ENCODE results near the gene RASGEF1C.

The RASGEF1C gene

DNA sequence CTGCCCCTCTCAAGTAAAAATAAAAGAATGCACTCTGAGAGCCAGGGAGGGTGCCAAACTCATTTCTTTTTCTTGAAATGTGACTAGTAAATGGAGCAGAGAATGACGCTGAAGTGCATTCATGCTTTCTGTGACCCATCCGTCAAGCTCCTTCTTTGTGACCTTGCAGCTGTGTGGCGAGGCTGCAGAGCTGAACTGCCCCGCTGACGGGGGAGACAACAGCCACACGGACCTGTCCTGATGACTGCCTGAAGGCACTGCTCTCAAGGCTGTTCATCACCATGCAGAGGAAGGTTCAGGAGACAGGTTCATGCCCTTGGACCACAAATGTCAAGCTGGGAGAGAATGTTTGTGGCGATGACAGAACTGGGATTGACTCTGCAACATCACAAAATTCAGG is 21.0 kb upstream of the RASGEF1C start:
- Histone ChIP-seq H3K27me3 (ENCODE audit: insufficient read depth, poor library complexity, severe bottlenecking) (no peaks in the 10 kb centered on the region), H3K27ac (replicated peaks) (no peak overlapping the region), H3K4me3 (replicated peaks; ENCODE audit: insufficient read depth, low read length) (no peak overlapping the region)
- no peak for DNase-seq (ENCODE audit: low read depth in 1 of 2, low spot score in 1 of 2)
- TF ChIP-seq, protein P1, sequence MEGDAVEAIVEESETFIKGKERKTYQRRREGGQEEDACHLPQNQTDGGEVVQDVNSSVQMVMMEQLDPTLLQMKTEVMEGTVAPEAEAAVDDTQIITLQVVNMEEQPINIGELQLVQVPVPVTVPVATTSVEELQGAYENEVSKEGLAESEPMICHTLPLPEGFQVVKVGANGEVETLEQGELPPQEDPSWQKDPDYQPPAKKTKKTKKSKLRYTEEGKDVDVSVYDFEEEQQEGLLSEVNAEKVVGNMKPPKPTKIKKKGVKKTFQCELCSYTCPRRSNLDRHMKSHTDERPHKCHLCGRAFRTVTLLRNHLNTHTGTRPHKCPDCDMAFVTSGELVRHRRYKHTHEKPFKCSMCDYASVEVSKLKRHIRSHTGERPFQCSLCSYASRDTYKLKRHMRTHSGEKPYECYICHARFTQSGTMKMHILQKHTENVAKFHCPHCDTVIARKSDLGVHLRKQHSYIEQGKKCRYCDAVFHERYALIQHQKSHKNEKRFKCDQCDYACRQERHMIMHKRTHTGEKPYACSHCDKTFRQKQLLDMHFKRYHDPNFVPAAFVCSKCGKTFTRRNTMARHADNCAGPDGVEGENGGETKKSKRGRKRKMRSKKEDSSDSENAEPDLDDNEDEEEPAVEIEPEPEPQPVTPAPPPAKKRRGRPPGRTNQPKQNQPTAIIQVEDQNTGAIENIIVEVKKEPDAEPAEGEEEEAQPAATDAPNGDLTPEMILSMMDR (IDR thresholded peaks at IDR 0.05; ENCODE audit: insufficient read depth, low read length), result no peak
- TF ChIP-seq POLR2AphosphoS5 (IDR thresholded peaks at IDR 0.05; ENCODE audit: low read depth) (no peak), GABPA (IDR thresholded peaks at IDR 0.05; ENCODE audit: low read depth) (no peak)
- TF ChIP-seq, protein P2, sequence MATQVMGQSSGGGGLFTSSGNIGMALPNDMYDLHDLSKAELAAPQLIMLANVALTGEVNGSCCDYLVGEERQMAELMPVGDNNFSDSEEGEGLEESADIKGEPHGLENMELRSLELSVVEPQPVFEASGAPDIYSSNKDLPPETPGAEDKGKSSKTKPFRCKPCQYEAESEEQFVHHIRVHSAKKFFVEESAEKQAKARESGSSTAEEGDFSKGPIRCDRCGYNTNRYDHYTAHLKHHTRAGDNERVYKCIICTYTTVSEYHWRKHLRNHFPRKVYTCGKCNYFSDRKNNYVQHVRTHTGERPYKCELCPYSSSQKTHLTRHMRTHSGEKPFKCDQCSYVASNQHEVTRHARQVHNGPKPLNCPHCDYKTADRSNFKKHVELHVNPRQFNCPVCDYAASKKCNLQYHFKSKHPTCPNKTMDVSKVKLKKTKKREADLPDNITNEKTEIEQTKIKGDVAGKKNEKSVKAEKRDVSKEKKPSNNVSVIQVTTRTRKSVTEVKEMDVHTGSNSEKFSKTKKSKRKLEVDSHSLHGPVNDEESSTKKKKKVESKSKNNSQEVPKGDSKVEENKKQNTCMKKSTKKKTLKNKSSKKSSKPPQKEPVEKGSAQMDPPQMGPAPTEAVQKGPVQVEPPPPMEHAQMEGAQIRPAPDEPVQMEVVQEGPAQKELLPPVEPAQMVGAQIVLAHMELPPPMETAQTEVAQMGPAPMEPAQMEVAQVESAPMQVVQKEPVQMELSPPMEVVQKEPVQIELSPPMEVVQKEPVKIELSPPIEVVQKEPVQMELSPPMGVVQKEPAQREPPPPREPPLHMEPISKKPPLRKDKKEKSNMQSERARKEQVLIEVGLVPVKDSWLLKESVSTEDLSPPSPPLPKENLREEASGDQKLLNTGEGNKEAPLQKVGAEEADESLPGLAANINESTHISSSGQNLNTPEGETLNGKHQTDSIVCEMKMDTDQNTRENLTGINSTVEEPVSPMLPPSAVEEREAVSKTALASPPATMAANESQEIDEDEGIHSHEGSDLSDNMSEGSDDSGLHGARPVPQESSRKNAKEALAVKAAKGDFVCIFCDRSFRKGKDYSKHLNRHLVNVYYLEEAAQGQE (IDR thresholded peaks at IDR 0.05; ENCODE audit: insufficient replicate concordance, low read depth), result no peak

DNA sequence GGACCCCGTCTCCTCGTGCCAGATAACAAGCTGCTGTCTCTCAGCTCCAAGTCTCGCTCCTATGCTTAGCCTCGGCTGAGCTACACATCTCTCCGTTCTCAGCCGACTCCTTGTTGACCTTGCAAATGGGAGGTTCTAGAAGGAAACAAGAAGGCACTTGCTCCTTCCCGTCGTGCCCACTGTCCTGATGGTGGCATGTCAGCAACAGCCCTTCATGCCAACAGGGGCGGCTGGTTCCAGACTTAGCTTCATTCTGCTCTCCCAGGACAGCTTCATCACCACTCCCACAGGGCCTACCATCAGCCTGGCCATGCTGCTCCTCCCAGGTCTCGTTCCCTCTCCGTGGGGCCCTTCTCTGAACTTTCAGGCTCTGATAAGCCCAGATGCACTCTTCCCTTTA is 13.0 kb upstream of the RASGEF1C start:
- DNase-seq (ENCODE audit: low read depth in 1 of 2, low spot score in 1 of 2), result no peak
- Histone ChIP-seq H3K27ac (replicated peaks) (no peak overlapping the region), H3K4me3 (replicated peaks; ENCODE audit: insufficient read depth, low read length) (no peak overlapping the region), H3K27me3 (ENCODE audit: insufficient read depth, poor library complexity, severe bottlenecking) (no peaks in the 10 kb centered on the region)
- TF ChIP-seq, protein P2 (IDR thresholded peaks at IDR 0.05; ENCODE audit: insufficient replicate concordance, low read depth), result no peak
- TF ChIP-seq POLR2AphosphoS5 (IDR thresholded peaks at IDR 0.05; ENCODE audit: low read depth), result no peak
- no peak for TF ChIP-seq SPI1 (IDR thresholded peaks at IDR 0.05; ENCODE audit: borderline replicate concordance, low read depth)
- TF ChIP-seq, protein P1 (IDR thresholded peaks at IDR 0.05; ENCODE audit: insufficient read depth, low read length), result no peak
- no peak for TF ChIP-seq GABPA (IDR thresholded peaks at IDR 0.05; ENCODE audit: low read depth)

DNA sequence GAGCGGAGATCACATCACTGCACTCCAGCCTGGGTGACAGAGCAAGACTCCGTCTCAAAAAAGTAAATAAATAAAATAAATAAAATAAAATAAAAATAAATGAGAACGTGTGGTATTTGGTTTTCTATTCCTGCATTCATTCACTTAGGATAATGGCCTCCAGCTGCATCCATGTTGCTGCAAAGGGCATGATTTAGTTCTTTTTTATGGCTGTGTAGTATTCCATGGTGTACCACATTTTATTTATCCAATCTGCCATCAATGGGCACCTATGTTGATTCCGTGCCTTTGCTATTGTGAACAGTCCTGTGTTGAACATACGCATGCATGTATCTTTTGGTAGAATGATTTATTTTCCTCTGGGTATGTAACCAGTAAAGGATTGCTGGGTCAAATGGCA is 8.8 kb upstream of the RASGEF1C start:
- no peaks in the 10 kb centered on the region for H3K27me3 ChIP-seq (ENCODE audit: insufficient read depth, poor library complexity, severe bottlenecking)
- TF ChIP-seq GABPA (IDR thresholded peaks at IDR 0.05; ENCODE audit: low read depth) (no peak), SPI1 (IDR thresholded peaks at IDR 0.05; ENCODE audit: borderline replicate concordance, low read depth) (no peak), POLR2AphosphoS5 (IDR thresholded peaks at IDR 0.05; ENCODE audit: low read depth) (no peak)
- TF ChIP-seq, protein P2 (IDR thresholded peaks at IDR 0.05; ENCODE audit: insufficient replicate concordance, low read depth), result no peak
- TF ChIP-seq, protein P1 (IDR thresholded peaks at IDR 0.05; ENCODE audit: insufficient read depth, low read length), result no peak
- no peak overlapping the region for H3K4me3 ChIP-seq (replicated peaks; ENCODE audit: insufficient read depth, low read length)
- DNase-seq (ENCODE audit: low read depth in 1 of 2, low spot score in 1 of 2), result no peak
- H3K27ac ChIP-seq (replicated peaks), result no peak overlapping the region

All from HL-60 (cell line).